GM21515 (cell line): ENCODE results near the gene HSD17B8.
"Not testable (repeated sequence)": the region's sequence is repeated elsewhere in the genome, so short reads cannot be mapped to it uniquely, and the experiment has no call there.

Experiments
- ATAC-seq: cut with Tn5 transposase; IDR thresholded peaks from one replicate; pipeline ENCODE4 v1.9.1; 2021; ENCODE audit not compliant: unreplicated experiment

The HSD17B8 gene

GRCh38 chr6:33205191-33206026 lies 954 bp downstream of the HSD17B8 start:
- ATAC-seq: no peak

GRCh38 chr6:33206027-33206863 lies 1.8 kb downstream of the HSD17B8 start:
- ATAC-seq: no peak

GRCh38 chr6:33206864-33207551 lies 2.6 kb downstream of the HSD17B8 start:
- no peak for ATAC-seq

GRCh38 chr6:33207552-33208090 lies 3.2 kb downstream of the HSD17B8 start:
- no peak for ATAC-seq

- no peak for ATAC-seq
Observed at GRCh38 chr6:33208091-33208967, 3.9 kb downstream of the HSD17B8 start, which contains the start of gene RING1. Gene RING1 (plus strand): TSS chr6:33208500. CDS start chr6:33208823, 323 bp downstream.

- ATAC-seq: no peak
Observed at GRCh38 chr6:33209856-33210255, 5.4 kb downstream of the HSD17B8 start.

GRCh38 chr6:33211136-33211535 lies 6.7 kb downstream of the HSD17B8 start:
- no peak for ATAC-seq

GRCh38 chr6:33211666-33212422 lies 7.4 kb downstream of the HSD17B8 start:
- ATAC-seq: no peak

- no peak for ATAC-seq
Observed at GRCh38 chr6:33212857-33213165, 8.4 kb downstream of the HSD17B8 start.

GRCh38 chr6:33213166-33213988 lies 8.9 kb downstream of the HSD17B8 start:
- no peak for ATAC-seq

- ATAC-seq: no peak
Observed at GRCh38 chr6:33213989-33214335, 9.5 kb downstream of the HSD17B8 start.

- ATAC-seq: no peak
Observed at GRCh38 chr6:33215271-33216116, 11.0 kb downstream of the HSD17B8 start.

- no peak for ATAC-seq
Observed at GRCh38 chr6:33216117-33216649, 11.7 kb downstream of the HSD17B8 start.

- ATAC-seq: no peak
Observed at GRCh38 chr6:33217246-33217645, 12.8 kb downstream of the HSD17B8 start.

- no peak for ATAC-seq
Observed at GRCh38 chr6:33217681-33218080, 13.2 kb downstream of the HSD17B8 start.

- ATAC-seq: not testable (repeated sequence)
Observed at GRCh38 chr6:33226503-33227120, 22.2 kb downstream of the HSD17B8 start.

- ATAC-seq: no peak
Observed at GRCh38 chr6:33235221-33235634, 30.8 kb downstream of the HSD17B8 start.
